NCI-H1436 (cell line): ENCODE results near the gene ZNF346.

Experiments
- DNase-seq: peaks from one replicate; lab custom pipeline; 2025; lab: John Stamatoyannopoulos, UW

Gene ZNF346

DNA sequence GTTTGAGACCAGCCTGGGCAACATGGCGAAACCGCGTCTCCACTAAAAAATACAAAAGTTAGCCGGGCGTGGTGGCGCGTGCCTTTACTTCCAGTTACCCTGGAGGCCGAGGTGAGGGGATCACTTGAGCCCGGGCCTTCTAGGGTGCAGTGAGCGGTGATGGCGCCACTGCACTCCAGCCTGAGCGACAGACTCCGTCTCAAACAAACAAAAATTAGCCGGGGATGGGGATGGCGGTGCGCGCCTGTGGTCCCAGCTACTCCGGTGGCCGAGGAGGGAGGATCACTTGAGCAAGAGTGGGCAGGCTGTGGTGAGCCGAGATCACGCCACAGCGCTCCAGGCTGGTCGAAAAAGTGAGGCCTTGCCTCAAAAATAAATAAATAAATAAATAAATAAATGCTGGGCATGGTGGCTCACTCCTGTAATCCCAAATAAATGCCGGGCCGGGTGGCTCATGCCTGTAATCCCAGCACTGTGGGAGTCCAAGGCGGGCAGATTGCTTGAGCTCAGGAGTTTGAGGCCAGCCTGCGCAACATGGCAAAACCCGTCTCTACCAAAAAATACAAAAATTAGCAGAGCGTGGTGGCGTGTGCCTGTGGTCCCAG is 95.0 kb downstream of the ZNF346 start:
- DNase-seq: no peak

DNA sequence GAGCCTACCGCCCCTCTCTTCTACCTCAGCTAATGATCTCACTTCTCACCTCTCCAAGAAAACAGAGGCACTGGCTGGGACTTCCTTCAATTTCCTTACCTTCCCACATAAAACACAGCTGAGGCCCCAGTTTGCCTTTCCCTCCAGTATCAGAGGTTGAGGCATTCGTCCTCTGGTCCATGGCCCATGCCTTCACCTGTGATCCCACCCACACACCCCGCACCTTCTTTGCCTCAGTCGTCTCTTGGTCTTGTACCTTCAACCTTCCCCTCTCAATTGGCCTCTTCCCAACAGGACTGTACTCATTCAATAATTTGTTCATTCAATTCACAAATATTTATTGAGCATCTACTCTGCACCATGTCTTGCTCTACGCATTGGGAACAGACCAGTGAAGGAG is 100.1 kb downstream of the ZNF346 start:
- no peak for DNase-seq

DNA sequence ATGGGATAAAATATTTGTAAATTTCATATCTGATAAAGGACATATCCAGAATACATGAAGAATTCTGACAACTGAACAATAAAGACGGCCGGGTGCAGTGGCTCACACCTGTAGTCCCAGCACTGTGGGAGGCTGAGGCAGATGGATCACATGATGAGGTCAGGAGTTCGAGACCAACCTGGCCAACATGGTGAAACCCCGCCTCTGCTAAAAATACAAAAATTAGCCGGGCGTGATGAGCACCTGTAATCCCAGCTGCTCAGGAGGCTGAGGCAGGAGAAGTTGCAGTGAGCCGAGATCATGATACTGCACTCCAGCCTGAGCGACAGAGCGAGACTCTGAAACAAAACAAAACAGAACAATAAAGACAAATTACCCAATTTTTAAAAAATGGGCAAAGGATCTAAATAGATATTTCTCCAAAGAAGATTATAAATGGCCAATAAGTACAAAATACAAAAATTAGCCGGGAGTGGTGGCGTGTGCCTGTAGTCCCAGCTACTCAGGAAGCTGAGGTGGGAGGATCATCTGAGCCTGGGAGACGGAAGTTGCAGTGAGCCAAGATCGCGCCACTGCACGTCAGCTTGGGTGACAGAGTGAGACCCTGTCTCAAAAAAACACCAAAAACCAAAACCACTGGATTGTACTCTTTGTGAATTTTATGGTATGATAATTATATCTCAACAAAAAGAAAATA is 101.4 kb downstream of the ZNF346 start:
- no peak for DNase-seq

DNA sequence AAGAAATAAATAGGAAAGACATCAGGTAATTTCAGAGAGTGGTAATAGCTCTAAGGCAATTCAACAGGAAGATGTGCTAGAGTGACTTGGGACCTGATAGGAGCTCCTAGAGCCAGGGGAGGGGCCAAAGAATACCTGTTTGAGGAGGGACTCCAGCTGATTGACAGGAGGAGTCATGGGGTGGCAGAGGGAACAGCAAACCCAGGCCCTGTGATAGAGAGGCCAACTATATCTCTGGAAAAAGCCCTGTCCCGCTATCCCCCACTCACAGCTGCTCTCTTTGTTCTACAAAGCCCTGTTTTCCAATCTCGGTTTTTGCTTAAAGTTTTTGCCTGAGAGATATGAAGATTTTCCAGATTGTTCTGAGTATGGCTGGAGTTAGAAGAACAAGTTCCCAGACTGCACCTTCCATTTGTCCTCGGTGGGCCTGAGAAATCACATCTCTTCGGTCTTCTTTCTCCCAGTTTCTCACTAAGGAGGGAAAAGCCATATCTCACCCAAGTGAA is 102.0 kb downstream of the ZNF346 start:
- no peak for DNase-seq

DNA sequence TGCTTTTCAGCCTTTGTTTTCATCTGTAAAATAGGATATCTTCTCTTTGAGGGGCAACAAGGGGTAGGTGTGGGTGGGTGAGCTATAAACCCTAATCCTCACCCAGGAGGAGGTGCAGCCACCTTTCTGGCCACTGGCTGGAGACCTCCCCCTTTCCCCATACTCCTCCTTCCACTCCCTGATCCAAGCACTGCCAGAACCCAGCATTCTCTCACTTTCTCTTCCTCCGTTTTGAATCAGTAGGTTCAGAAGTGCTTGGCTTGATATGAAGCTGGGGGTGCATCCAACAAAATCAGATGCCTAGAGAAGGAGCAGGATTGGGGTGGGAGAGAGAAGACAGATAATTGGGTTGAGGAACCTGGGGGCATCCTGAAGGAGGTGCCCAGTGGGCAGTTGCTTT is 104.3 kb downstream of the ZNF346 start:
- DNase-seq: no peak

DNA sequence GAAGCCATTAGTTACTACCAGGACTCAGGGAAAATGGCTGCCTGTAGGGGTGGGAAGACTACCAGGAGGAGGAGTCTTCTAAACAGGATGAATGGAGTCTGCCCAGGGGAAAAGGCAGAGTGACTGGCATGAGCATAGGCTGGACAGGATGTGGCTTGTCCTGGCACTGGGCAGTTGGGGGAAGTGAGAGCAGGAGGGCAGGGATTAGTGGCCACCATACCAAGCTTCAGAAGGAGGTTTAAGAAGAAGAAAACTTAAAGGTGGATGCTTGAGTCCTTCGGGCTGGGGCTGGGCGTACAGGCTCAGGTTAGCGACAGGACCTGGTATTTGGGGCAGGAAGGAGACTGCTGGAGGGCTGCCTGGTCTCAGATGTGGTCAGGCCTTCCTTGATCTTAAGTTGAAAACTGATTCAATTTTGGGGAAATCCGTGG is 106.1 kb downstream of the ZNF346 start:
- no peak for DNase-seq

DNA sequence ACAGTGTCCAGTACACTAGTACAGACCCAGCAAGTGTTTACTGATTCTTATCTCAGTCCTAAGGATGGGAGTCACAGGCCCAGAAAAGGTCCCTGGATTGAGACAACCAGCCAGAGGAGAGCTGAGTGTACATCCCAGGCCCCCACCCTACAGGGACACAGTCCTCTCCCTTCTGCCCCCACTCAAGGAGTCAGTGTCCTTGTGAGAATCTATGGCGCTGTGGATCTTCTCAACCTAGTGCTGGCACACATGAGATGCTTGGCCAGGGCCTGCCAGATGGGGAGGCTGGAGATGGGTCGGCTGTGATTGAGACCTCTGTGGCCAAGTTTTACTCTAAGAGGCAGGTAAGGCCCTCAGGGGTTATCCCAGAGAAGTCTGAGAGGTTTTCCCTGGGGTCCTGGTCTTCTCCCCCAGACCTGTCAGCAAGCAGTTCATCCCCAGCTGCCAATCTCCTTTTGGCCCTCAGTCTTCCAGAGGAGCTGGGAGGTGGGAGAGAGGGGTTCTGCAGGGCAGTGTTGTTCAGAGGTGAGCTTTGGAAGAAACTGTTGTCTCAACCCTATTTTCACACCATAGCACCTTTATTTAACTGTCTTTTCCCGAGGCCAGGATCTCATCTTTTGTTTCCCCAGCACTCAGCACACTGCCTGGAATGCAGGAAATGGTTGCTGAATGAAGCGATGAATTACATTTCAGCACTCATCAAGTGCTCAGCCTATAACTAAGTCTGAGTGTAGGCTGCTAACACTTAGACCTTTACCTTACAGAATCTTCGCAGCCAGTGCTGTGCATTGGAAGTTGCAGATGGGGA is 107.9 kb downstream of the ZNF346 start:
- DNase-seq: no peak
